Measurements from ENCODE around the gene SLC9A9. TPM values are rescaled to one million over a fixed set of nuclear protein-coding genes. Genes with fewer than 3 reads are reported as not detected.

SLC9A9 gene
- total RNA-seq, 1 experiment from 2014 or later: 1.5 TPM

GRCh38 chr3:143536817-143537535 is 311.3 kb downstream of the SLC9A9 start:
- Mint-ChIP-seq H3K27me3 (ENCODE audit: unreplicated experiment) (no peaks in the 10 kb centered on the region), H3K27ac (ENCODE audit: unreplicated experiment) (no peak overlapping the region), H3K4me3 (ENCODE audit: low read depth, unreplicated experiment) (no peak overlapping the region), H3K4me1 (ENCODE audit: low read depth, unreplicated experiment) (no peaks in the 10 kb centered on the region), H3K9me3 (ENCODE audit: low read depth, unreplicated experiment) (no peaks in the 10 kb centered on the region), H3K36me3 (ENCODE audit: insufficient read depth, unreplicated experiment) (no peaks in the 10 kb centered on the region)
- intact Hi-C loops (cut with micrococcal nuclease; ENCODE audit: unreplicated experiment): no loop called here
- no TSS peak for BruUV-seq (replicated peaks)
- DNase-seq: no peak
- no peak for TF ChIP-seq CTCF (IDR thresholded peaks at IDR 0.05; ENCODE audit: unreplicated experiment)
- CTCF ChIA-PET: interaction anchor here (0.6 kb wide), 1 partner anchor 888 kb away, joined by 3 read pairs; no protein-coding TSS in a partner anchor

GRCh38 chr3:143535994-143536784 is 312.1 kb downstream of the SLC9A9 start:
- no peaks in the 10 kb centered on the region for H3K9me3 Mint-ChIP-seq (ENCODE audit: low read depth, unreplicated experiment)
- CTCF ChIA-PET: interaction anchor here (0.5 to 0.6 kb wide), 2 partner anchors 77 to 887 kb away, joined by 3 read pairs; no protein-coding TSS in a partner anchor
- no peak overlapping the region for H3K4me3 Mint-ChIP-seq (ENCODE audit: low read depth, unreplicated experiment)
- intact Hi-C loops (cut with micrococcal nuclease; ENCODE audit: unreplicated experiment): no loop called here
- no peaks in the 10 kb centered on the region for H3K4me1 Mint-ChIP-seq (ENCODE audit: low read depth, unreplicated experiment)
- no peak overlapping the region for H3K27ac Mint-ChIP-seq (ENCODE audit: unreplicated experiment)
- no TSS peak for BruUV-seq (replicated peaks)
- H3K27me3 Mint-ChIP-seq (ENCODE audit: unreplicated experiment): no peaks in the 10 kb centered on the region
- no peak for TF ChIP-seq CTCF (IDR thresholded peaks at IDR 0.05; ENCODE audit: unreplicated experiment)
- DNase-seq: no peak
- H3K36me3 Mint-ChIP-seq (ENCODE audit: insufficient read depth, unreplicated experiment): no peaks in the 10 kb centered on the region

- no peaks in the 10 kb centered on the region for H3K27me3 Mint-ChIP-seq (ENCODE audit: unreplicated experiment)
- CTCF ChIA-PET: interaction anchor here (1.0 kb wide), 1 partner anchor 141 kb away, joined by 3 read pairs; no protein-coding TSS in a partner anchor
- intact Hi-C loops (cut with micrococcal nuclease; ENCODE audit: unreplicated experiment): no loop called here
- BruUV-seq (replicated peaks): no TSS peak
- no peaks in the 10 kb centered on the region for H3K36me3 Mint-ChIP-seq (ENCODE audit: insufficient read depth, unreplicated experiment)
- H3K4me1 Mint-ChIP-seq (ENCODE audit: low read depth, unreplicated experiment): no peaks in the 10 kb centered on the region
- H3K9me3 Mint-ChIP-seq (ENCODE audit: low read depth, unreplicated experiment): no peaks in the 10 kb centered on the region
- DNase-seq: no peak
- no peak overlapping the region for H3K27ac Mint-ChIP-seq (ENCODE audit: unreplicated experiment)
- TF ChIP-seq CTCF (IDR thresholded peaks at IDR 0.05; ENCODE audit: unreplicated experiment): no peak
- no peak overlapping the region for H3K4me3 Mint-ChIP-seq (ENCODE audit: low read depth, unreplicated experiment)
Observed at GRCh38 chr3:143533391-143533790, 314.9 kb downstream of the SLC9A9 start.

- no peaks in the 10 kb centered on the region for H3K36me3 Mint-ChIP-seq (ENCODE audit: insufficient read depth, unreplicated experiment)
- intact Hi-C loops (cut with micrococcal nuclease; ENCODE audit: unreplicated experiment): no loop called here
- no peaks in the 10 kb centered on the region for H3K4me1 Mint-ChIP-seq (ENCODE audit: low read depth, unreplicated experiment)
- TF ChIP-seq CTCF (IDR thresholded peaks at IDR 0.05; ENCODE audit: unreplicated experiment): no peak
- BruUV-seq (replicated peaks): no TSS peak
- DNase-seq: no peak
- CTCF ChIA-PET: no interaction called here
- no peak overlapping the region for H3K4me3 Mint-ChIP-seq (ENCODE audit: low read depth, unreplicated experiment)
- H3K9me3 Mint-ChIP-seq (ENCODE audit: low read depth, unreplicated experiment): no peaks in the 10 kb centered on the region
- H3K27me3 Mint-ChIP-seq (ENCODE audit: unreplicated experiment): no peaks in the 10 kb centered on the region
- H3K27ac Mint-ChIP-seq (ENCODE audit: unreplicated experiment): no peak overlapping the region
Observed at GRCh38 chr3:143532091-143532490, 316.2 kb downstream of the SLC9A9 start.

Data from Calu3 (cell line).